GM21723 (cell line): ENCODE measurements around the gene ADTRP.

Experiments used
- ATAC-seq: cut with Tn5 transposase; IDR thresholded peaks from one replicate; pipeline ENCODE4 v1.9.1; 2021; ENCODE audit warnings: mild to moderate bottlenecking, moderate library complexity; ENCODE audit not compliant: unreplicated experiment

The ADTRP gene

DNA sequence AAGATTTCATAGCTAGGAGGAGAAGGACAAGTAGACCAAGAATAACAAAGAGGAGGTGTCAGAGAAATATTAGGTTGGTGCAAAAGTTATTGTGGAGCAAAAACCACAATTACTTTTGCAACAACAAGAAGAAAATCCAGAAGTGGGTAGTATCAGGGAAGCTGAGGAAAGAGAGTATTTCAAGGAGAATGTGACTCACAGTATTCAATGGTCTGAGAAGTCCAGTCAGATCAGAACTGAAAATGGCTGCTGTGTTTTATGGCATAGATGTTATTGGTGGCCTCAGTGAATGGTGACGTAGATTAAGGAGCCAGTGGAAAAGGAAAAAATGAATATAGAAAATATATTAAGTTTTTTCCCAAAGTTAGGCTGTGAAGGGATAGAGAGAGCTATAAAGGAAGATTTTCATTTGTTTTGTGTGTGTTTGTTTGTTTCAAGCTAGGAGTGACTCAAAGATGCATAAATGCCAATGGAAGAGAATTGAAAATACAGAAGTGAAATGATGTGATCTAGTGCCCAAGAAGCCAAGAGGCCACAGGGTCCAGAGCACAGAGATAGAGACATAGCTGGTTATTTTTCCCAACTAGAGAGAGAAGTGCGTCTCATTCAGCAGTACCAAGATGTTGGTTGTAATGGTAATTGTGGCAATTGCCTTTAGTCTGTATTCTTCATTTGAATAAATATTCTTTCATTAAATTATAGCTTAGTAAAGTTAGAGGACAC is 112.8 kb downstream of the ADTRP start:
- no peak for ATAC-seq
